Colon (tissue), 2 donors: Measurements from ENCODE around the gene GAS7.

Experiments
- FAIRE-seq: peaks from 2 replicates; lab custom pipeline; 2012; peaks lifted over from hg19 to GRCh38; lab: Jason Lieb, UNC
- donor health status: control.
- donor health status: control.

The GAS7 gene

DNA sequence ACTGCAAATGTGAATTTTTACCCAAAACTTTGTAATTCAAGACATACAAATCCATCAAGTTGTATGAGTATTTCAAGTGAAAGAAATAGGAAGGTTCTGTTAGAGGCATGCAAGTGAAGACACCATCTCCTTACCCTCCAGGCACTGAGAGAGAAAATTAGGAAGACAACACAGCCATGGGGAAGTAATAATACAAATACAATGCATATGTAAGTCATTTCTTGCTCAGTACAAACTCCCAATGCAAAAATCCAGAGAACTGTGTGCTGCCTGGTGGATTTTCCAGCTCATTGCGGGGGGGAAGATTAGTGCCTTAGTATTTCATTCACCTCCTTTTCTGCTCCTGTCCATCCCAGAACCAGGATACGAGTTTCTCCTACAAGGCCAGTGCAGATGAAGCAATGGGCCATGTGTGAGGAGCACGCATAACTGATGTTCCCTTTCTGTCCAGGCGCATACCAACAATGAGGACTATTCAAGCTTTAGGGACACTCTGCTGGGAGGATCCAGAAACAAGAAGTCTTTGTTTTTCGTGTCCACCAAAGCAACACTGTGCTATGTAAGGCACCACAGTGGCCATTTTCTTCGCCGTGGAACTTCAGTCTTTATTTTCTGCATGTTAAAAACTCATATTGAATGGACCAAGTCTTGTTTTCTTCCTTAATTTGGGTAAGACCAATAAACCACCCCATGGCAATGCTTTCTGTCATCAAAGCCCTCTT, 149.6 kb downstream of the GAS7 start:
- no peak for FAIRE-seq

DNA sequence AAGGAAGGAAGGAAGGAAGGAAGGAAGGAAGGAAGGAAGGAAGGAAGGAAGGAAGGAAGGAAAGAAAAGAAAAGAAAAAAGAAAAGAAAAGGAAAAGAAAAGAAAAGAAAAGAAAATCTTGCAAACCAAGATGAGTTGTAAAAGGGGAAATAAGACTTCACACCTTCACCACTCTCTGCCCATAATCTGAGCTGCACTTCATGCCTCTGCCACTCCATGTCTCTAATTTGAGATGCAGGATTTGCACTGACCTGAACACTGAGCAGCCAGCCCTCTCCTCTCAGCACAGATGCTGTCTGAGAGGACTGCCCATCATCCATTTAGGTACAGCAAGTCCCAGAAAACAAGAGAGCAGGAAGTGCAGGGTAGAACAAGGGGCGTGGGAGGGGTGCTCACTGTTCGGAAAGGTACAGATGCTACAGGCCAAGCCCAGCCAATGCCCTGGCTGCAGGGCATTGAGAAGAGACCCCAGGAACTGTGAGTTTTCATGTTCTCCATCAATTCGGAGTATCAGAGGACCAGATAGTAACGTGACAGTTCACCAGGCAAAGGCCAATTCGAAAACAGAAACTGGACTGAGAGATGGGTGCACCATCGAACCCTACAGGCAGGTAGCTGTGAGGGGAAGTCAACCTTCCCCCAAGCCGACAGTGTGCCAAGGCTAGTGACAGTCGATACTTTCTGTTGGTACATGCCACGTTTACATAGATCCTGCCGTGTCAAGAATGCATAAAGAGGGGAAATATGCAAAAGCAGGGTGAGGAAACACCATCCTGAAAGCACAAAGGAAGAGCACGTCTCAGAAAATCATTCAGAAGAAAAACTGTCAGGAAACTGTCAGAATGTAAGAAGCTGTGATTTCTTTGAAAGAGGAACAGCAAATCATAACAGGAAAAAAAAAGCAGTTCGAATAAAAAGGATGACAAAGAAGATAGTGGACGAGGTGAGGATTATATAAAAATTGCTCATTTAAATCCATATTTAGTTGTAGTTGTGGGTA, 151.3 kb downstream of the GAS7 start:
- FAIRE-seq = no peak

DNA sequence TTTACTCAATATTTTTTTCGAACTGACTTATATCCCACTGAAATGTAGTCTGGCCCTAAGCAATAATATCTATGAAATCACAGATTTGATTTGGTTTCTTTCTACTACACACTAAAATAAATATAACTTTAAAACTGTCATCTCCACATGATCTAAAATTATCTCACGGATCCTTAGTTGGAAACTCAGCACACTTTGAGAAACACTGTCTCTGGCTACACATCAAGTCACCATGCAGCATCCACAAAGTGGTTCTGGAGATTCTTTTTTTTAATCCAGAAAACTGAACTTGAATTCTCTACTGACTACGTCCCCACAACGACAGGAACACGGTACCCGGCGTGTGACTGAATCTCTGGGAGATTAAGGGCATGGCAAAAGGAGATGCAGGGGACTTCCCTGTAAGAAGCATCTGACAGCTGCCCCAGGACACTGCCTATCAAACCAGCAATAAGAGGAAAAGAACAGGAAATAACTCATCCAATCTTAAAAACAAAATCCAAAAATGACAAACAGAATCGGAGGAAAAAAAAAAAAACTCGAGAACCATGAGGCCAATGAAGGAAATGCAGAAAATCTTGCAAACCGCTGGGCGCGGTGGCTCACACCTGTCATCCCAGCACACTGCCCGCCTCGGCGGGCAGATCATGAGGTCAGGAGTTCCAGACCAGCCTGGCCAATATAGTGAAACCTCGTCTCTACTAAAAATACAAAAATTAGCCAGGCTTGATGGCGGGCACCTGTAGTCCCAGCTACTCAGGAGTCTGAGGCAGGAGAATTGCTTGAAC, 152.3 kb downstream of the GAS7 start:
- no peak for FAIRE-seq

DNA sequence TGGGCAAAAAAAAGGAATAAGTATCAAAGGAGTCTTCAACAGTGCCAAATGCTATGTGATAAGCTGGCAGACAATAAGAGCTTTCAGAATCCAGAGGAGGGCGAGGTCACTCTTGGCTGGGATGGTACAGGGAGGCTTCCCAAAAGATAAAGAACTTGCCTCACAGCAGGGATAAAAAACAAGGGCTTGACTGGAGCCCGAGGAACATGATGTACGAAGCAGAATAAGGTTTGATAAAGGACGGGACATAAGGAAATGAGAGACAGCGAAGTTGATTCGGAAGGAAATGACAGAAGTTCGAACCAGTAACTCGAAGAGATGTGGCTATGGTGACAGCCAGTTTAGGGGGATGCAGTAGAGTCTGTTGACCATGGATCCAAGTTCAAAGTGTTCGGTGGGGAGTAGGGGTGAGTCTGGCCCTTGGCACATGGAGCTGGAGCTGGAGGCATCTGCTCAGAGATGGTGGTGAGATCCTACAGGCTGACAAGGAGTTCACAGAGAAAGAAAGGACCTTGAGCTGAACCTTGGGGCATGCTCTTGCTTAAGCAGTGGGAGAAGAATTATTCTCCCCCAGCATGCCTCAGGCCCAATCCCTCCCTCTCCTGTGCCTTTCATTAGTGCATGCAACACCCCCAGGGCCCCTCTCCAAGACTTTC, 155.7 kb downstream of the GAS7 start:
- FAIRE-seq = no peak

DNA sequence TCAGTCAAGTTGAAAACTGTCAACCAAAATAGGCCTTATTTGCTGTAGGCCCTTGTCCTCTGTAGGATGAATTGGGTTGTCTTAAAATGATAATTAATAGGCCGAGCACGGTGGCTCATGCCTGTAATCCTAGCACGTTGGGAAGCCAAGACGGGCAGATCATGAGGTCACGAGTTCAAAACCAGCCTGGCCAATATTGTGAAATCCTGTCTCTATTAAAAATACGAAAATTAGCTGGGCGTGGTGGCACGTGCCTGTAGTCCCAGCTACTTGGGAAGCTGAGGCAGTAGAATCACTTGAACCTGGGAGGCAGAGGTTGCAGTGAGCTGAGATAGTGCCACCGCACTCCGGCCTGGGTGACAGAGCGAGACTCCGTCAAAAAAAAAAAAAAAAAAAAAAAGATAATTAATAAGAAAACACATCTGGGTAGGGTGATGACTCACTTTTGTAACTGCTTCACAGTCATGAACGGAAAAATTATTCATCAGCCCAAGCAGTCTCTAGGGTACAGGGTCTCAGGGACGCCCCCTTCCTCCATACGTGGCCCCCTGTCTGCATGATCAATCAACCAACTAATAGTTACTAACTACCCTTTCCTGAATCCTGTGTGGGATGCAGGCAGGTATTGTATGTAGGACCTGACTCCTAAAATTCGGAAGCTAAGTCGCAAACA, 156.4 kb downstream of the GAS7 start:
- FAIRE-seq = no peak

DNA sequence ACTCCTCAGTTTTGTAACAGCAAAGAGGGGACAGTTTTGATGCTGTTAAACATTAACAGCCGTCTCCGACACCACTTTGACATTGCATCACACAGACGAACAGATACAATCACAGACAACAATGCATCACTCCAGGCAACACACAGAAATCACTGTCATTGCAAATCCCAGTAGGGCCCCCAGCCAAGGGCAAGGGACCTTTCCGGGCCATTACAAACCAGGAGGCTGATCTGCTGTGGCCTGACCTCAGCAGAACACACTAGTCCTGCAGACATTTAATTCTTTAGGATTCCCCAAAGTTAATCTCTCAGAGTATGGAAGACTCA, 157.2 kb downstream of the GAS7 start:
- no peak for FAIRE-seq

DNA sequence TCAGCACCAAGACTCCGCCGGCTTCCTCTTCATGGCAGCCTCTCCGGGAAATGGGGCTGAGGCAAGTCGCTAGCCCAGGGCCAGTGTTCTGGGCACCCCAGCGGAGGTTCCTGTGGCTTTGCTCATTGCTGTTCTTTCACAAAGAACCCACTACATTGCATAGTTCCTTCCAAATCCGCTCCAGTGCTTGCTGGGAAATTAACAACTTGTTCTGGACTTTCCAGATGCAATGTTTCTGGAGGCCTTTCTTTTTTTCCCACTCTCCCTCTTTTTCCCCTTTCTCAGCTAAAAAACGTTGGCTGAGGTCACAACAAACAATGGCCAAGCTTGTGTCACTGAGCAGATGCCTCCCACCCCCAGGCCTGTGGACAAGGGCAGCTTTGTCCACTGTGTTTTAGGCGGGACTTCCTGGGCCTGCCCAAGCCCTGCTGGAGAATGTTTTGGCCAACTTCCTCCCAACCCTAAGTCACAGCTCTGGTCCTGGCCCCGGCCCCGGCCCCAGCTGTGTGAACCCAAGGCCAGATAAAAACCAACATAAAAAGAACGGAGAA, 161.8 kb downstream of the GAS7 start:
- no peak for FAIRE-seq

DNA sequence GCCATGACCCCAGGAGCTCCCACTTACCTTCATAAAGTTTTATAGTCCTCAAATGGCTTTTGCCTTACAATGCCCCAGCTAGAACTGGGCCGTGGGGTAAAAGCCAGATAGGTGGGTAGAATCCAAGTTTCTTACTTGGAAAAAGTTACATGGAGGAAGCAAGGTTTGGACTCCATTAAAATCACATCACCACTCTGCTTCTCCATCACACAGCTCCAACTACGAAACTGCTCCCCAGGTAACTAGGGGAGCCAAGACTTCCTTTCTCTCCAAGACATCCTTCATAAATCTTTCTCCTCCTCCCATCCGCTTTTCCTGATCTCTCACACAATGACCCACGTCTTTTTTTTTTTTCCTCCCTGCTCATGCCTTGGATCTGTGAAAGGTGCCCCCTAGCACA, 162.5 kb downstream of the GAS7 start:
- FAIRE-seq = no peak

DNA sequence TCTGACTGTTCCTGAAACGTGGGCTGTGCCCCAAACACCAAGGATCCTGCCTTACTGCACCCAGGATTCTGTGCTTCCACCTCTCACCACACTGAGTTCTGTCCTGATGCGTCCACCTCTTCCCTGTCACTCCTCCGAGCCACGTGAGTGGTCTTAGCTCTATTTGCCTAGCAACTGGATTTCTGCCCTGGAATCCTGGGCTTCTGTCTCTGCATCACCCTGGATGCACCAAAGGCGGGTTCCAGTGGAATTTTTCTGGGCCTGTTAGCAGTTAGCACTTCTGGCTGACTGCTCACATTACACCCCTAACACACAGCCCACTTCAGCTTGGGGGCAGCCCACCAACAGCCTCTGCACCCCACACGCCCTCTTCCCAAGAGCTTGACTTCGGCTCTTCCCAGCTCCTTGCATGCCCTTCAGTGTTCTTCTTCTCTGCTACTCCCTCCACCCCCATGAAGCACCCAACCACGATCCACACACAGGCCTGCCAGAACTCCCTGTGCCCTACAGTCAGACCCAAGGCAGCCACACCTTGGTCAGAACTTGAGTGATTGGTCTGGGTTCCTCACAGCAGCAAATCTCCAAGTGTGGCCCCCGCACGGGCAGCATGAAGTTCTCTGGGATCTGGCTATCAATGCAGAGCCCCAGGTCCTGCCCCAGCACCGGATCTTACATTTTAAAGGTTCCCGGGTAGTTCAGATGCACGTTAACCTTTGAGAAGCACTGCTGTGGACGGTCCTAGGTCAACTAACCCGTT, 163.5 kb downstream of the GAS7 start:
- FAIRE-seq = no peak

DNA sequence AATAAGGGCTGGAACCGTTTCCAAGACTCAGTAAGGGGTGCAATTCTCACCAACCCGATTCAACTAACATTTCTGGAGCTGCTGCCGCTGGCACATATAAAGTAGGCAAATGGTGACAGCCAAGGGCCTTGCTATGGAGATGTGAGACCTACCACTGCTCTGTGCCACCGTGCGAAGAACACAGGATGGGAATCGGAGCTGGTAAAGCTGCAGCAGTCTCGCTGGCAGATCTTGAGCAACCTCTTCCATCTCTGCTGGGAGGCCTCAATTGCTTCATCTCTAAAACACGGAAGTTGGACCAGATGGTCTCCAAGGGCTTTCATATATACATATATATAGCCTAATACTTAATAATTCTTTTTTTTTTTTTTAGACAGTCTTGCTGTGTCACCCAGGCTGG, 164.4 kb downstream of the GAS7 start:
- no peak for FAIRE-seq

DNA sequence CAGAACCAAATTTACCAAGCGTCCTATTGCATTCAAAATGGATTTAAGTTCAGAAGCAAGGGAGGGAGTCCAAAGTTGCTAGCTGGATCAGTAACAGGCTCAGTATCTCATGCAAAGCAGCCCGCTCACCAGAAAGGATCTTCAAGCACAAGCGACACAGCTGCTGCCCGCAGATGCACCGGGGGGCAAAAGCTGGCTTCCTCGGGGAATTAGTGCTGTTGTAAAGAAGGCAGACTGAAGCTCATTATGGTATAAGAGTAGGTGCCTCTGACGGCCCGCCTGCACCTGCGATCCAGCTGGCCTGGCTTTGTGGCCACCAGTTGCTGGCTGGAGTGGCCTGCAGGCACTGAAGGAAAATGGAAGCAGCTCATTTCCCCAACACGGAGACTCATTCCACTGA, 165.0 kb downstream of the GAS7 start:
- no peak for FAIRE-seq

DNA sequence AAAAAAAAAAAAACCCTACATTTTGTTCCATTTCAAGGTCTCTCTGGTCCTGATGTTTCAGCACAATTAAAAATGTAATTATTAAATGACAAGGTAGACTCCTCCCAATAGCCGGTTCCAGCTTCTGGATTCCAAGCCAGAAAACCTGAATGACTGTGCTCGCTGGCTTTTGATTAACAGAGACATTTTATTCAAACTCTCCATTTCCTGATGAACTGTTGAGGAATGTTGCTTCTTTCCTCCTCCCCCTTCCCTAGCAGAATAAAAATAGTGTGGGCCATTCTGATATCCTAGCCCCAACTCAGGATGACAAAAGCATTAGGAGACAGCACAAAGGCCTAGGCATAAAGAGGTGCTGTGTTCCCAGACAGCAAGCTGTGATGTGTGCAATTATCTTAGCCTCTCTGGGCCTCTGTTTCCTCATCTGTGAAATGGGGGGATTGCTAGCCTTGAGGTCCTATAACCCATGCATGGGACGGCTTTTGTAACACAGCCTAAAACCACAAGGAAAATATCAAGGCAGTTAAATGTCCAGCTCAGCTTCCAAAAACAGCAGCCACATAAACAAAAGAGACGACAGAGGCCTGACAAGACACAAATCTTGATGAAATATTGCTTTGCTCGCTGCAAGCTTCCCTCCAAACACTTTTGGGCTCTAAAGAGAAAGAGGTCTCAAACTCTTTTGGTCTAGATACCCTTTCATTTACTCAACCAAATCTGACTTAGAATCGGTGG, 166.1 kb downstream of the GAS7 start:
- FAIRE-seq = no peak

DNA sequence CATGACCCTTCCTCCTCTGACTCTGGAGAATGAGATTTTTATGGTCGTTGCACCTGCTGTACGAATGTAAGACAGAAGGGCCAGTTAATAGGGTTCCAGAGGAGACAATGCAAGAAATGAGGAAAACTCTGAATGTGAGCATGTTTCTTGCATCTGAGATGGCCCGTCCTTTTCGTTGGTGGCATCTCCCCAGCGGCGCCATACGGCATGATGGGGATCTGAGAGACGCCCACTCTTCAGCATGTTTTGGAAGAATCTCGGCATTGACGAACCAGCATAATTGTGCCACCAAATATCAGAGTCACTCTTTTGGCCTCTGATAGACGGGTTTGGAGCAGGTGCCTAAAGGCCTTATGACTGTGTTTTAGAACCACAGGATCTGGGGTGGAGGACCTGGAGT, 166.8 kb downstream of the GAS7 start:
- FAIRE-seq = no peak

DNA sequence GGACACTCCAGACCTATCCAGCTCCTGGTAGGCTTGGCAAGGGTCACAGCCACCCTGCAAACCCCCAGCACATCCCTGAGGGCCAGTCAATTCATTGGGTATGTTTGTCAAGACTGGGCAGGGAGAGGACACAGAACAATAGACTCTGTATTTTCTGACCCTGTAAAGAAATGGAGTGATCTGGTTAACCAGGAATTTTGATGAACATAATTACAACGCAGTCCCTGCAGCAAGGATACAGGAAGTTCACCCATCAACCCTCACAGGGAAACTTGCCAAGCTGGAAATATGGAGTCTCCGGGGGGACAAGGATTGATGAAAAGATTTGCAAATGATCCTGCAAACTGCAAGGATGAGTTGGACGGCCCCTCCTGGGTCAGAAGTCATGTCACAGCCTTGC, 167.3 kb downstream of the GAS7 start:
- FAIRE-seq = no peak

DNA sequence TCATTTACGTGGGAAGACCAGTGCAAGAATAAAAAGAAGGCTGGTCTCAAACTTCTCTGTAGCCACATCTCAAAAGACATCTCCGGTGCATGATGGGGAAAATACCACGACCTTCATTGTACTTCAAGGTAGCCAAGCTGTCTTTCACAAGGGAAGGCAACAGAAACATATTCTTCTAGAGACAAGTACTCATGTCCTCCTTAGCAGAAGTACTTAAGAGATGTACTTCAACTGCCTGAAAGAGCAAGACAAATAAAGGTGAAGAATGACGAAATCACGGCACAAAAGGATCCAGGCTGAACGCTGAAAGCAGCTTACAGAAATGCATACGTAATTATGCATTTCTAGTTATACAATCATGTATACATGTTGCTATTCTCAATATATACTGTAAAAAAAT, 169.3 kb downstream of the GAS7 start:
- no peak for FAIRE-seq

DNA sequence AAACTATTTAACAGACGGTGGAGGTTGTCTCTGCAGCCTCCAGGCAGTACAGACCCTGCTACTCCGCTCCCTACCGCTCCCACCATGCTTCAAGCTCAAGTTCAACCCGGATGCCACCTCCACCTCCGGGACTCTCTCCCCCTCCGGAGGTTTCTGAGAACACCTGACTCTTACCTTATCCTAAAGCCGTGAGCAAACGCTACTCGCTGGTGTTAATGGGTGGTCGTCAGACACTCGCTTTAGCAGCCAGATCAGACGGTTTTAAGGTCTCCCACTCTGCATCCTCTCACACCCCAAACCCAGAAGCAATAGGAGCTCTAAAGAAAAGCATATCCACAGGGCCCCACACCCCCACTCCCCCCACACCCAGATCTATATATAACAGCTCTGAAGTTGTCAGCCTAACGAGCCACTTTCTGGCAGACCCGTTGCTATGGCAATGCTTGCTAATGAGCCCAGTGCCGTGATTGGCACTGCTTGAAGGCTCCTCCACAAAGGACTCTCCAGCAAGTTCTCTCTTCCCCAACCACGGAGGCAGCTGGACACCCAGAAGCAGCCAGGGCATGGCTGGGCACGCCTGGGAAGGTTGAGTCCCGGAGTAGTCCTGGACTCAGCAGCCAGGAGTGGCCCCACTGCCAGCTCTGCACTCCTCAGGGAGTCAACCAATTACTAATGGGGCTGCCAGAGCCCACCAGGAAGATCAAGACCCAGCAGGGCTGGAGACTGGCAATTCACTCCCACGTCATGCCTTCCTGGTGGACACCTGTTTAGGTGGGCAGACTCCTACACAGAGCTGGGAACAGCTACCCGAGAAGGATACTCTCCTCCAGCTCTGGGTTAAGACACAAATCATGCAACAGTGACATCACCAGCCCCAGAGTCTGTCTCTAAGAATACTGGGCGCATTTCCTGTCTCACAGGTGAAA, 172.2 kb downstream of the GAS7 start:
- FAIRE-seq = no peak

DNA sequence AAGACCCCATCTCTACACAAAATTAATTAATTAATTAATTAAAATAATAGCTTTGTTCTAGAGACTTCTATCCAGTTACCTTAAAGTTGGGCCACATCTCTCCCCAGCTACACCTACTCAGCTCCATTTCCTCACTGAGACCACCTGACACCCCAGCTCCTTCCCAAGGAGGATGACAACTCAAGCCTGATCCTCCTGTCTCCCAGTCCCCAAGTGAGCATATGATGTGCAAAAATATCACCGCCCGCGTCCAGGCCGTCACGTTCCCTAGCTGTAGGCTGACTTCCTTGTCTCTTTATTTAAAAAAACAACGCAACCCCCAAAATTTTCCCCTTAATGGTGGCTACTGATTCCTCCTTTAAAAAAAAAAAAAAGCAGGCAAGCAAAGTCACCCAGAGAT, 173.2 kb downstream of the GAS7 start:
- no peak for FAIRE-seq

DNA sequence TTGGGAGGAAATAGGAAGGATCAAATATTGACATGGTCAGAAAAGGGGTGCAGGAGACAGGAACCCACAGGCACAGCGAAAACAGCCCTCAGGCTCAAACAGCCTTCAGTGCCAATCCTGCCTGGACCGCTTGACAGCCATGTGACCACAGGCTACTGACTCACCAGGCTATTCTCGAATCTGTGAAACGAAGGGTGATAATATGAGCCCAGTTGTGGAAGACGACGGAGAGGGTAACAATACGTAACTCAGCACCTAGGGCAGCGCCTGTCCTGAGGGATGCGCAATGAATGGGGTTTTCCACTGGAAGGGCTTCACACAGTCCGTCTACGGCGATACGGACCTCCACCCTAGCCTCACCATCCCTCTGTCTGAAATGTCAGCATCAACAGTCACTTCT, 176.0 kb downstream of the GAS7 start:
- no peak for FAIRE-seq
